NCI-H2107 (cell line): ENCODE measurements around the gene HRNR.

ENCODE experiments used
- DNase-seq: peaks from one replicate; lab custom pipeline; 2025; lab: John Stamatoyannopoulos, UW

HRNR gene

GRCh38 chr1:152188673-152189591 lies 35.1 kb downstream of the HRNR start:
- DNase-seq: no peak

GRCh38 chr1:152186556-152187285 lies 37.3 kb downstream of the HRNR start:
- DNase-seq: no peak

DNA sequence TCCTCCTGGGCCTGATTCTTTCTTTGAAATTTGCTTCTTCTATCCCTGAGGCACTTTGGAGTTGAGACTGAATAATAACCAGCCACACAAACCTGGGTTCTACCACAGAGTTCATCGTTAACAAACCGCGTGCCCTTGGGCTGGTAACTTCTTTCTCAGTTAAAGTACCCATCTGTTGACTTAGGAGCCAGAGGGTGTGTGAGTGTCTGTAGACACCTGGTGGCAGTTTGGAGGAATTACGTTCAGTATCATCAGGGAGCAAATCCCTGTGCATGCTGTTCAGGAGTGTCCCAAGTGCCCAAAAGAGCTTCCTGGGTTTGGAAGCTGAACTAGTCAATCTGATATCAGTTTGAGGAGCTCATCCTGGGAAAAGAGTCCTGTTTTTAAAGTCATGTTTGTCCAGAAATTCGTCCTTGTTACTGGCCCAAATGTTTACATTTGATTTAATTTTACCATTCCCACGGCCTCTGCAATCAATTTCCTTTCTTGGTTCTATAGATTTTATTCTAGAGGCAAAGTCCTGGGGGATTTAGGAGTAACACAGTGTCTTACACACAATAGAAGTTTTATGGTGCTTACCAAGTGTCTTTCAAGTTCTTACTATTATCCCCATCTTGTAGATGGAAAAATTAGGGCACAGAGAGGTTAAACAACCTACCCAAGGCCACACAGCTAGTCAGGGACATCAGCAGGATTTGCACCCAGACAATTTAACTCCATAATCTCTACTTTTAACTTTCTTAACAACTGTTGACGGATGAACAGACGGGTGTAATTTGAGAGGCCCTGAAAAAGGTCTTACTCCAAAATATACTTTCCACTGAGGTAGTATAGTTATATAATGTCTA lies 38.2 kb downstream of the HRNR start:
- DNase-seq: no peak

- no peak for DNase-seq
These were observed 41.0 kb downstream of the HRNR start for GRCh38 chr1:152182944-152183361.

DNA sequence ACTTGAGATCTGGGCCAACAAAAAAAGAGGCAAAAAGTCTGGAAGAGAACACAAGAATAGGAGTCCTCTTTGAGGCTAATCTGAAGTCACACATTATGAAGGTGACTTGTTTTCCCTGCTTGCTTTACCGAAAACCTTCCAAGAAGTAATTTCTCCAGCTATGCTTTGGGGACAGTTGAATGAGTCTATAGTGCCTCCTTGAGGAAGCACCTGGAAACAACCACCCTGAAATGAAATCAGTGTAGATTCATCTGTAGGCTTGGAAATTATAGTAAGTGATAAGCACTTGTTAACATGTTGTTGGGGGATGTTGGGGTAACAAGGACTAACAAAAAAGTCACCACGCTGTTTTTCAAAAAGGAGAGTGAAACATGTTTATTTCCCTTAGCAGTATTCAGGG lies 41.6 kb downstream of the HRNR start:
- no peak for DNase-seq

DNA sequence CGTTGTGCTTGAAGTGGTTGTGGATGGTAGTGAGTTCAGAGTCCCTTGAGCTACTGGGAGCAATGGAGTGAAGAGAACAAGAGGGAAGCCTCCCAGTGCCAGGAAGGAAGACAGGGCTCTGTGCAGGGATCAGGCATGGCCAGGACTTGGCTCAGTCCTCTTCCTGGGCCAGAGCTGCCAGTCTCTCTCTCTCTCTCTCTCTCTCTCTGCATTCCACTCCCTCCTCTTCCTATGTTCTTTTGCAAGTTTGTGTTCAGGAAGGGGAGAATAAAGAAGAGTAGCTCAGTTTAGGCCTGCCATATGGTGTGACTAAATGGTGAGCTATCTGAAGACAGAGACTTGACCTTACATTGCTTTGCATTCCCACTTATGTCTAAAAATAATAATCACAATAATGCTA lies 44.4 kb downstream of the HRNR start:
- no peak for DNase-seq

DNA sequence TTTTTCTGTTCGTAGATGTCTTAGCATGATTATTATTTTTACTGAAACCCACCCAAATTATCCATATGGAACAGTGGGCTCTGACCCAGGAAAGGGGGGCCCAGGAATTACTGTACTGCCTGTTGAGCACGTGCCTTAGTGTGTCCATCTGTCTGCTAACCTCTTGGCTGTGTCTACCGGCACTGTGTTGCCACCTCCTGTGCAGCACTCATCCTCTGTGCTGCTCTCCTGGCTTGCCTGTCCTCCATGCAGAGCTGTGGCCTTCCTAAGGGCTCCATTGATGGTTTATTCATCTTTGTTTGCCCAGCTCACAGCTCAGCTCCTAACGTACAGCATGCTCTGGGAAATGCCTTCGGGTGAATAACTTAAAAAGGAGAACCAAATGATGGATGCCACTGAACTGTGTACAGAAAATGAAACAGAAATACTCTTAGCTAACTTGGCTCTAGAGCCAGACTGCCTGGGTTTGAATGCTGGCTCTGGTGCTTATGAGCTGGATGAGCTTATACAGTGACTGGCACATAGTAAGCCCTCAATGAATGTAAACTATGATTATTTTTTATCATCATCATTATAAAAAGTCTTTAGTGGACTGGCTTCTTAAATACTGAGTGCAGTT lies 53.6 kb downstream of the HRNR start:
- DNase-seq: no peak

- DNase-seq: no peak
These were observed 54.5 kb downstream of the HRNR start for GRCh38 chr1:152169366-152170025.

- no peak for DNase-seq
These were observed 55.5 kb downstream of the HRNR start for GRCh38 chr1:152168535-152168868.

DNA sequence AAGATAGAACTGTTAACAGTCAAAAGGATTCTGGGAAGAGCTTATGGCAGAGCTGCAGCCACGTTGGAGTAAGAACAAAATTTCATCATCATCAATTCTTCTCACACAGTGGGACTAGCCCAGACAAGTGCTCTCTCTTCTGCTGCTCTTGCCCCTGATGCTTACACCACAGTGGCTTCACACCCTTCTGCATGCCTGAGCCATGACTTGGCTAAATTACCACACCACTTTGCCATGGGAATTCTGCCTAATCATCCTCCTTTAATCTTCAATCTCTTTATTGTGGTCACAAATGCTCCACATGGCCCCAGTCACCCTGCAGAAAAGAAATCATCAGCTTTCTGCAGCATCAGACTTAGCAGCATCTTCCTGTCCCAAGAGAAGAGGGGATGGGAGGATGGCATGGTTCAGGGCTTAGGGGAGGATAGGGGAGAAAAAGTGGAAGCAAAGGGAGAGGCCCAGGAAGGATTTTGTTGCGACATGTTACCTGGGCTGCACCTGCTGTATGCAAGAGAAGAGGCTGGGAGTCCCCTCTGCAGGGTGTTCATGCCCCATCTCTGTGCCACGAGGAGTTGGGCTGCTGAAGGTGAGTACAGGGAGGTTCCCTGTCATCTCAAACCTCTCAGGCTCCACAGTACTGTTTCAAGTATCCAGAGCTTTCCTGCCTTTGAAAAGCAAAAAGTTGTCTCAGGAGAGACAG lies 56.0 kb downstream of the HRNR start:
- DNase-seq: no peak

GRCh38 chr1:152166966-152167365 lies 57.0 kb downstream of the HRNR start:
- DNase-seq: no peak

DNA sequence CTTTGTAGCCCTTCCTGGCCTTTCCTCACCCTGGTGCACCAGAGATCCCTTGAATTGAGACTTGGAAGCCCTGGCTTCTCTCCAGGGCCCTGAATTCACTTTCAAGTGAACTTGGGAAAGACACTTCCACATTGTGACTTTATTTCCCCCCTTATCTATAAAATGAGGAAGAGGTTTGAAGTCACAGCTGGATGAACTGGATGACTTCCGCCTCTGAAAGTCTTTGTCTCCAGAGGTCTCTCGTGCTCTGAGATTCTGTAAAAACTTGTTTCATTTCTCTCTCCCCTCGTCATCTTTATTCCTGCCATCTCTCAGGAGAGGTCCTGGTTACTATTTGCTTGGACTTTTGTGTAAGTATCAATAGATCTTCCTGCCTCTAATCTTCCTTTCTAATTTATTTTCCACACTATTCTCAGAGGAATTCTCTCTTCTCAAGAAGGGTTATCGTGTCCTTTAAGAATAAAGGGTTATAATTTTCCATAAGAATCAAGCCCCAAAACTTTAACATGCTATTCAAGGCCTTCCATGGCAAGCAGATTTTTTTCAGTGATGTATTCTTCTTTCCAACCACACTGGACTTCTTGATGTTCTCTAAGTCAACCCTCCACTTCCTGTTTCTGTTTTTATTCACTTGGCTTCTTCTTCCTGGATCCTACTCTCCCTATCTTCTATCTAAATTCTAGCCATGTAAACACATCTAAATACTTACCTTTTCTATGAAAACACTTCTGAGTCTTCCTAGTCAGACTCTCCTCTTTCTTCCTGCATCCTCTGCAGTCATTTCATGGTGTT lies 58.5 kb downstream of the HRNR start:
- no peak for DNase-seq

DNA sequence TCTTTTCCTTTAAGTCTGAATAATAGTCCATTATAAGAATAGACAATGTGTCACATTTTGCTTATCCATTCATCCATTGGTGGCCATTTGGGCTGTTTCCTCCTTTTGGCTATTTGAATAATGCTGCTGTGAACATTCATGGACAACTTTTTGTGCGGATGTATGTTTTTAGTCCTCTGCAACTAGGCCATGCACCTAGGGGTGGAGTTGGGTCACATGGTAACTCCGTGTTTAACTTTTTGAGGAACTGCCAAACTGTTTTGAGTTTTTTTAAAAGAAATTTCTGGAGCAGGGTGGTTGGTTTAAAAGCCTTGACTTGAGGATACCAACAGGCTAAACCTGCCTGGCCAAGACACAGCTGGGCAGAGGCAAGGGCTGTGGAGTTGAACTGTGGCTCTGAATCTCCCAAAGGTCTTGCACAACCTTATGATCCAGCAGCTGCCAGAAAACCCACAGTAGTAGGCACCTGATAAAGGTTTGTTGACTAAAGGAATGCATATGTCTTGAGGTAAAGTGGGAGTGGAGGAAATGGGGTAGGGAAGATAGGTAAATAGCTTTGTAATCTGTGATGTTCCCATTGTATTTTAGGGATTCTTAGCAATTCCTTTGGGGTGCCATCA lies 59.4 kb downstream of the HRNR start:
- no peak for DNase-seq

DNA sequence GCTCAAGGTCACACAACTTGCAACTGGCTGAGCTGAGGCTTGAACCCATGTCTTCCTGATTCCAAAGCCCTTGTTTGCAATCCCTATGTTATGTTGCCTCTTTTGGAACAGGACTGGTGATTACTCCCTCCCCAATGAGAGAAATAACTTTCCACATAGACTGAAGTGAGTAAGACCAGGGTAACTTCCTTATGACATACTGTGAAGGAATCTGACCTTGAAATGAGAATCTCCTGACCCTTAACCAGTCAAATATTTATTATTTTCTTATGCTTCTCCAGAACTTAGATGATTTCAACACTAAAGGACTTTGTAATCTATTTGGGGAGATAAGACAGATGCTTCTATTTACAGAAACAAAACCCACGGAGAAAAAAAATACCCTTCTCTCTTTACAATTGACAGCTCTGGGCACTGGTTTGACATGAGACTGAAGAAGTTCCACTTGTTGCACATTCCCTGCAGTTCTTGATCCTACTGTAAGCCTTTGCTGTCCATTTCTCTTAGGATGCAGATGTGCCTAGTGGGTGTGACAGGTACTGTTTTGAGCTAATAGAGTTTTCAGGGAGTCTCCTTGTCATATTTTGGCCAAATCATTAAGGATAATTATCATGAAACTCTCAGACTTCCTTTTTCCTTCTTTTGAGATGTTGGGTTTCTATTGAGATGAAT lies 61.1 kb downstream of the HRNR start:
- DNase-seq: no peak
